T-helper 2 cell treated with Interferon-gamma antibody and Interleukin-4, amounts not matched to agents 5 μg/mL and 100 μg/mL, for 36 hours (primary cell): Measurements from ENCODE around the gene KCNQ1.

Experiments used
- DNase-seq: peaks from one replicate; pipeline ENCODE4 v3.0.0; 2021; ENCODE audit warnings: low spot score
- H3K27ac Mint-ChIP-seq: one replicate; pipeline ENCODE4 v1.8.0; 2021; ENCODE audit warnings: mild to moderate bottlenecking, mixed read lengths
- H3K27me3 Mint-ChIP-seq: one replicate; pipeline ENCODE4 v1.8.0; 2021; ENCODE audit warnings: low read depth, mixed read lengths
- H3K36me3 Mint-ChIP-seq: one replicate; pipeline ENCODE4 v1.8.0; 2021; ENCODE audit warnings: low read depth, mixed read lengths
- H3K4me1 Mint-ChIP-seq: one replicate; pipeline ENCODE4 v1.8.0; 2021; ENCODE audit warnings: low read depth, mixed read lengths
- H3K4me3 Mint-ChIP-seq: one replicate; pipeline ENCODE4 v1.8.0; 2022; ENCODE audit warnings: mild to moderate bottlenecking, moderate library complexity, mixed read lengths
- H3K9me3 Mint-ChIP-seq: one replicate; pipeline ENCODE4 v1.8.0; 2021; ENCODE audit warnings: mixed read lengths

KCNQ1 gene

DNA sequence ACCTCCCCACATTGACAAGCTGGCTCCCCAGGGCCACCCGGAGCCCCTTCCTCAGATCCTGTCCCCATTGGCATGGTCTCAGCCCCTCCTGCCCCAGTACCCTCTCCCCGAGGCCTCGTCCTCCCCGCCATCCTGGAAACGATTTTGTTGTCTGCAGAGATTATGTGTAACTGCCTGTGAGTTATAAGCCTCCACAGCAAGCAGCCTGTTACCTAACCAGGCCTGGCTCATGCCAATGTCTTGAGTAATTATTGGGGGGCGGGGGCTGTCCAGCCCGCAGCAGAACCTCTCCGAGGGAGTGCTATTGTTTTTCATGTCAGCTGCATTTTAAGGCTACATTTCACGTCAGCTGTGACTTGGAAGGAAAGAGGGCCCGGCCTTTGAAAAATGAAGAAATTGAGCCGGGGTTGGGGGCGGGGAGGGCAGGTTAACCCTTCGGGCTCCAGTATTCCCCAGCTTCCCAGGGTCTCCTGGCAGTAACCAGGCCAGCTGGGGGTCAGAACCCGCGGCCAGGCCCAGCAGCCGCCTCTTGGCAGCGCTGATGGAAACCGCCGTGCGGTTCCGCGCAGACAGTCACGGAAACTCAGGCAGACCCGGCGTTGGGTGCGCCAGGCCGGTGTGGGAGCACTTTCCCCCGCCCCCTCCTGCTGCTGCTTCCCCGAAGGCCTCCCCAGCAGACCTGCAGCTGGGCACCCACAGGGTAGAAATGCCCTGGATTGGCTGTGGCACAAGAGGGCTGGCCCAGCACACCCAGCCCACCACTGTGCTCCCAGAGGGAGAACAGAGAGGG lies 381.3 kb downstream of the KCNQ1 start:
- Mint-ChIP-seq H3K27ac (no peak overlapping the region), H3K9me3 (peaks cover 43% of the 10 kb centered on the region), H3K36me3 (no peaks in the 10 kb centered on the region), H3K27me3 (no peaks in the 10 kb centered on the region), H3K4me3 (no peak overlapping the region), H3K4me1 (no peaks in the 10 kb centered on the region)
- no peak for DNase-seq

DNA sequence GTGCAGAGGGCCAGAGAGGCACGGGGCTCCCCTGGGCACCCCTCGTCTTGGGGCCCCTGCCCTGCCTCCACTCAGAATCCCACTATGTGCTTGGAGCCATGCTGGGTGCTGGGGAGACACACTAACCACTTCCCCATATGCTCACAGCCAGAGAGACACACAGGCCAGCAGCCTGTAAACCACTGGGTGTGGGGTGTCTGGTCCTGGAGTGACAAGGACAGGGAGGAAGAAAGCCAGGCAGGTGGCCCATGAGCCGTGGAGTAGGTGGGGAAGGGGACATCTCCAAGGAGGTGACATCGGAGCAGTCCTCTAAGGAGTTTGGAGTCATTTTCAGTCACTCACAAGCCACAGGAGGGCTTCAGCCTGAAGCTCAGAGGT lies 381.9 kb downstream of the KCNQ1 start:
- Mint-ChIP-seq H3K4me1 (no peaks in the 10 kb centered on the region), H3K27ac (no peak overlapping the region), H3K27me3 (no peaks in the 10 kb centered on the region), H3K9me3 (peaks cover 40% of the 10 kb centered on the region), H3K4me3 (no peak overlapping the region), H3K36me3 (no peaks in the 10 kb centered on the region)
- no peak for DNase-seq

DNA sequence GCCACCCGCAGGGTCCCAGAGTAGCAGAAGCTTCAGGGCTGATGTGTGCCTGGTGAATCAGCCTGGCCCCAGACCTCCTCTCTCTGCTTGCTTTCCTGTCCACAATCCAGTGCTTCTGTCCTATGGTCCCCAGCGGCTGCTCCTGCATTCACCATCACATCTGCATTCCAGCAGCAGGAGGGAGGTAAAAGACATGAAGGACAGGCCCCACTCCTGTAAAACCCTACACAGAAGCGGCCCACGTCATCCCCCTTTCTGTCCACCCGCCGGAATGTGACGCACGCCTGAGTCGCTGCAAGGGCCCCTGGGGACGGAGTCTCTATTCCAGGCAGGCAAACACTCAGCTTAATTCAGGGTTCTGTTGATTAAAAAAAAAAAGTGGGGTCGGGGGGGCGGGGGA lies 382.4 kb downstream of the KCNQ1 start:
- no peaks in the 10 kb centered on the region for H3K4me1 Mint-ChIP-seq
- H3K9me3 Mint-ChIP-seq: peaks cover 34% of the 10 kb centered on the region
- no peak for DNase-seq
- no peaks in the 10 kb centered on the region for H3K27me3 Mint-ChIP-seq
- H3K27ac Mint-ChIP-seq: no peak overlapping the region
- no peaks in the 10 kb centered on the region for H3K36me3 Mint-ChIP-seq
- H3K4me3 Mint-ChIP-seq: no peak overlapping the region

DNA sequence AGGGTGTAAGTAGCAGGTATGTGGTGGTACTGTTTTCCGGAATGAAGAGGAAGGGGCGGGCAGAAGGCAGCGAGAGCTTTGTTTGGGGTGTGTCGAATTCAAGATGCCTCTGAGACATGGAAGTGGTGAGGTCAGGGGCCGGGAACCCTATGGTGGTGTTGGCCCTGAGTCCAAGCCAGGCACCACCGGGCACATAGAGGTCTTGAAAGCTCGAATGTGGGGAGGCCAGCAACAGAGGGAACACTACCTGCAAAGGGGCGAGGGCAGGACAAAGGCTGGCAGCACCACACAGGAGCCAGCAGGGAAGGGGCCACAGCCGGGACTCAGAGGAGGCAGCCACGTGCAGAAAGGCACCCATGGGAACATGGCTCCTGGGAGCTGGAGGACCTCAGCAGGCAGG lies 383.0 kb downstream of the KCNQ1 start:
- H3K27me3 Mint-ChIP-seq: no peaks in the 10 kb centered on the region
- DNase-seq: no peak
- no peak overlapping the region for H3K27ac Mint-ChIP-seq
- no peak overlapping the region for H3K4me3 Mint-ChIP-seq
- peaks cover 29% of the 10 kb centered on the region for H3K9me3 Mint-ChIP-seq
- H3K36me3 Mint-ChIP-seq: no peaks in the 10 kb centered on the region
- no peaks in the 10 kb centered on the region for H3K4me1 Mint-ChIP-seq

DNA sequence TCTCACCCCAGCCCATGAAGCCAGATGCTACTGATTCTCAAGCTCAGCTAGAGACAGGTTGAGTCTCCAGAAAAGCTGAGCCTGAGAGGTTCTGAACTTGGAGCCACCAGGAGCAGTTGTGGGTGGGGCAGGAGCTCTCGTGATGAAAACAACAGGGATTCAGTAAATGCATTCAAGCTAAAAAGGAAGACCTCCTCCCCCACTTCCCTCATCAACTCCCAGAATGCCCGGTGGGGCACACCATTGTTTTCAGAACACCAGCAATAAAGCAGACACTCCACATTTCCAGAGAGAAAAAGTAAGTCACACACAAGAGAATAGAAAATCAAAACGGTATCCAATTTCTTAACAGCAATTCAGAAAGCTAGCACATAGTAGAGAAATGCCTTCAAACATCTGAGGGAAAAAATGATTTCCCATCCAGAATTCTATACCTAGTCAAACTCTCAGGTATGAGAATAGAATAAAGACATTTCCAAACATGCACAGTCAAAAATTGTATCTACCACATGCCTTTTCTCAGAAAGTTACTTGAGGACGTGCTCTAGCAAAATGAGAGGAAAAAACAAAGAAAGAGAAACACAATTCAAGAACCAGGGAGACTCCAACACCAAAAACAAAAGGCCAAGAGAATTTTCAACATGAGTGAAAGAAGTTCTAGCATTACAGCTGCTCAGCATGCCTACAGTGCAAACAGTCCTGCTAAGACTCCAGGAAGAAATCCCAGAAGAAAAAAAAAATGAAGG lies 383.9 kb downstream of the KCNQ1 start:
- Mint-ChIP-seq H3K27me3 (no peaks in the 10 kb centered on the region), H3K9me3 (peaks cover 19% of the 10 kb centered on the region), H3K4me1 (no peaks in the 10 kb centered on the region), H3K36me3 (no peaks in the 10 kb centered on the region), H3K27ac (peak overlapping the region; percentile 21), H3K4me3 (no peak overlapping the region)
- DNase-seq: no peak

DNA sequence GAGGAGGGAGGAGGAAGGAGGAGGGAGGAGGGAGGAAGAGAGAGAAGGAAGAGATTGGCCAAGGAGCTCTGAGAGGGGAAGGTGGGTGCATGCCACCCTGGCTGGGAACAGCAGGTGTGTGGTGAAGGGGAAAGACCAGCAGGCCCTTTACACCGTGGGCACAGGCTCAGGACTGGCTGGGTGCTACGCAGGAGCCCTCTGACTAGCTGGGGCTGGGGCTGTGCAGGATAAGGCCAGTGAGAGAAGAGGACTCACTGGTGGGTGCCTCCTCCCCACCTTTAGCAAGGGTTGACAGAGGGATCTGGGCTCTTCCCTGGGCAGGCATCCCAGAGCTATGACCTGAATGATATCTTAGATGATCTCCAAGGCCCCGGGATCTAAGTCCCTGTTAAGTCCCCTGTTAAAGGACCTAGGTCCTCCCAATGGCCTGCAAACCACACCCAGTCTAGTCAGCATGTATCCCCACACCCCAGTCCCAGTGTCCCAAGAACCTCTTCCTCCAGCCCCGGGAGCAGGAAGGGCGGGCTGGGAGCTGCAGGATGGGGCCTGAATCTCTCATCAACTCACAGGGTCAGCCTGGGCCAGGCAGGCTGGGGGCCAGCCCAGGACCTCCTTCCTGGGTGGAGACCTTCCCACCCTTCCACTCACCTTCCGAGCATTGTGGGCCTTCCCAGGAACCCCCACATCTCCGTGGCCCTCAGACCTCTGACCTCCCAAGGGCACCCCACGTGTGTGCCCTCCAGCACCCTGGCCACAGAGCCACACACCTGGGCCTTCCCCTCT lies 385.4 kb downstream of the KCNQ1 start:
- H3K27me3 Mint-ChIP-seq: no peaks in the 10 kb centered on the region
- H3K4me1 Mint-ChIP-seq: no peaks in the 10 kb centered on the region
- H3K4me3 Mint-ChIP-seq: no peak overlapping the region
- H3K36me3 Mint-ChIP-seq: no peaks in the 10 kb centered on the region
- no peak for DNase-seq
- H3K27ac Mint-ChIP-seq: no peak overlapping the region
- peaks cover 17% of the 10 kb centered on the region for H3K9me3 Mint-ChIP-seq

DNA sequence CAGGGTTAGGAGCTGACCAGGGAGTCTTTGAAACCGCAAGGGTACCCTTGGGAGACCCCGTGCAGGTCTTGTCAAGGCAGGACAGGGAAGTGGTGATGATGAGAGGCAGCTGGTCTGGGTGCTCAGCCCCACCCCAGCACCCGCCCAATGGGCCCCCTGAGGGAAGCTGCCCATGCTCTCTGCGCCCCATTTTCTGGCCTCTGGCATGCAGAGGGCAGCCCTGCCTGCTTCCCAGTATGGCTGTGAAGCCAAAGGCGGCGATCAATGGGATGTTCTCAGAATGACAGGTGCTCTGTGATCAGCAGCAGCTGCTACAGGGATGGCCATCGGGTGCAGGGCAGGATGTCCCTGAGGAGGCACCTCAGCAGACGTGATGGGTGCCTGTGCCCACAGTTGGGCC lies 386.1 kb downstream of the KCNQ1 start:
- H3K4me3 Mint-ChIP-seq: no peak overlapping the region
- DNase-seq: no peak
- H3K9me3 Mint-ChIP-seq: peaks cover 17% of the 10 kb centered on the region
- H3K36me3 Mint-ChIP-seq: no peaks in the 10 kb centered on the region
- no peaks in the 10 kb centered on the region for H3K4me1 Mint-ChIP-seq
- H3K27ac Mint-ChIP-seq: no peak overlapping the region
- no peaks in the 10 kb centered on the region for H3K27me3 Mint-ChIP-seq

DNA sequence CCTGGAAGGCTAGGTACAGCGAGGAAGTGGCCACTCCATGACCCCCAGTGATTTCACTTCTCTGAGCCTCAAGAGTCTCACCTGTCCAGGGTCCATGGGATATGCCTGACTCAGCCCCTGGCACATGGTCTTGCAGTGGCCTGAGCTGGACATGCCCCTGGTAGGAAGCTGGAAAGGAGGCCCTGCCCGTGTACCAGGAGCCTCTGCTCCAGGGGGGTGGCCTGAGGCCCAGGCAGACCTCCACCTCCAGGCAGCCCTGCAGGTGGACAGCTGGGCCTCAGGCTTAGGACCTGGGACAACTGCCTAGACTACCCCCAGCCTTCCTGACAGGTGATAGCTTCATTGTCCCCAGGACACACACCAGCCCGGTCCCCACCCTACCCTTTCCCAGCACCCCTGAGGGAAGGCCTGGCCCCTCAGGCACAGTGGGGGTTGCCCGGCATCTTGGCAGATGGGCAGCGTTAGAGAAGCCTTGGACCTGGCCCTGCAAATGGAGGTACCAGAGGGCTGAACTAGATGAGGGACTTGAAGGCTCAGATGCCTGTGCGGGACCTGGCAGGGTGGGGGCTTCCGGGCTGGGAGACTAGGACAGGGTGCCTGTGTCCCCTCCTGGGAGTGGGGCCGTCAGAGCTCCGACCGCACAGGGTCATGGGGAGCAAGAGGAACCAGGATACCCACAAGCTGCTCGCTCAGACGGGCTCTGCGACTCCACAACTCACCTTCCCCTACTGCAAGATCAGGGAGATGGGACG lies 387.1 kb downstream of the KCNQ1 start:
- Mint-ChIP-seq H3K36me3 (no peaks in the 10 kb centered on the region), H3K4me1 (no peaks in the 10 kb centered on the region), H3K4me3 (no peak overlapping the region), H3K9me3 (peaks cover 17% of the 10 kb centered on the region), H3K27ac (no peak overlapping the region), H3K27me3 (no peaks in the 10 kb centered on the region)
- no peak for DNase-seq

DNA sequence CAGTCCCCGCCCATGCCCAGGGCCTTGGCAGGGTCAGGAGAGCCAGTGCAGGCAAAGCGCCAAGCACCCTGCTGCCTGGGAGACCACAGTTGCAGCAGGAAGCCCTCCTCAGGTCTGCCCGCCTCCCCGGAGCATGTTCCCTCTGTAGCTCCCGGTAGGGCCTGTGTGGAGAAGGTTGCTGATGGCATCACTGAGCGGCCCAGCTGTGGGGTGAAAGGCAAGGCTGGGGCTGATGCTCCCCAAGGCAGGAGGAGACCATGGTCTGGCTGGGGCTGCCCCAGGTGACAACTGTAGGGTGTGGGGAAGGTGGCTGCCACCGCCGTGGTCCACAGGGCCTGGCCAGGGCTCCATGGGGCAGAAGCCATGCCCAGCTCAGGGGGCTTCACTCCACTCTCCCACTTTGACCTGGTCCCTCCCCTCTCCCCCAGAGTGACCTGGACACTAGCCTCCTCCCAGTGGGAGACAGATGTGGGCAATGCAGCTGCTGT lies 387.8 kb downstream of the KCNQ1 start:
- DNase-seq: no peak
- Mint-ChIP-seq H3K4me1 (no peaks in the 10 kb centered on the region), H3K9me3 (peaks cover 17% of the 10 kb centered on the region), H3K36me3 (no peaks in the 10 kb centered on the region), H3K27me3 (no peaks in the 10 kb centered on the region), H3K27ac (no peak overlapping the region), H3K4me3 (no peak overlapping the region)

DNA sequence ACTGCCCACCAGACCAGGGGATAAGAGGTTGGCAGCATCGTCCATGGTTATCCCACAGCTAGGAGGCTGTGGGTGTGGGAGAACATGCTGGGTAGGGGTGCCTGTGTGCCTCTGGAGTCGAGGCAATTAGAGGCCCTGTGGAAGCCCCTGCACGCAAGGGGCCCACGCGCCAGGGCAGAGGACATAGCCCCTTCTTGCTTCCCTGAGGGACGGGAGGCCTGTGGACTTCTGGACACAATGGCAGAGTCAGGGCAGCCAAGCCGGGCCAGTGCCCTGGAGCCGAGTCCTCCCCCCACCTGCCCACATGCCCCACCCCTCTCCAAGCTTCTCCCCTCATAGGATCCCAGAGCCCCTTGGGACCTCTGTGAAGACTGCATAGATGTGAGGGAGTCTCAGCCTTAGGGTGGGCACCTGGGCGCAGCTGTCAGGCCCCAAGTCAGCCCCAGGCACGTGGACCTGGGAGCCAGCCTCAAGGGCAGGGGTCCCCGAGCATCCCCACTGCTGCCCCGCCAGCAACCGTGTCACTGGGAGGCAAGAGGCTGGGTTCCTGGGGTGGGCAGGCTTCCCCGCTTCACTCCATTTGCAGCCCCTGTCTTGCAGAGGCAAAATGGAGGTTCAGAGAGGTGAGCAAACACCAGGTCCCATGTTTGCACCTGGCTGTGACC lies 388.4 kb downstream of the KCNQ1 start:
- H3K27me3 Mint-ChIP-seq: no peaks in the 10 kb centered on the region
- DNase-seq: no peak
- no peaks in the 10 kb centered on the region for H3K4me1 Mint-ChIP-seq
- H3K9me3 Mint-ChIP-seq: peaks cover 15% of the 10 kb centered on the region
- H3K4me3 Mint-ChIP-seq: no peak overlapping the region
- no peak overlapping the region for H3K27ac Mint-ChIP-seq
- no peaks in the 10 kb centered on the region for H3K36me3 Mint-ChIP-seq

DNA sequence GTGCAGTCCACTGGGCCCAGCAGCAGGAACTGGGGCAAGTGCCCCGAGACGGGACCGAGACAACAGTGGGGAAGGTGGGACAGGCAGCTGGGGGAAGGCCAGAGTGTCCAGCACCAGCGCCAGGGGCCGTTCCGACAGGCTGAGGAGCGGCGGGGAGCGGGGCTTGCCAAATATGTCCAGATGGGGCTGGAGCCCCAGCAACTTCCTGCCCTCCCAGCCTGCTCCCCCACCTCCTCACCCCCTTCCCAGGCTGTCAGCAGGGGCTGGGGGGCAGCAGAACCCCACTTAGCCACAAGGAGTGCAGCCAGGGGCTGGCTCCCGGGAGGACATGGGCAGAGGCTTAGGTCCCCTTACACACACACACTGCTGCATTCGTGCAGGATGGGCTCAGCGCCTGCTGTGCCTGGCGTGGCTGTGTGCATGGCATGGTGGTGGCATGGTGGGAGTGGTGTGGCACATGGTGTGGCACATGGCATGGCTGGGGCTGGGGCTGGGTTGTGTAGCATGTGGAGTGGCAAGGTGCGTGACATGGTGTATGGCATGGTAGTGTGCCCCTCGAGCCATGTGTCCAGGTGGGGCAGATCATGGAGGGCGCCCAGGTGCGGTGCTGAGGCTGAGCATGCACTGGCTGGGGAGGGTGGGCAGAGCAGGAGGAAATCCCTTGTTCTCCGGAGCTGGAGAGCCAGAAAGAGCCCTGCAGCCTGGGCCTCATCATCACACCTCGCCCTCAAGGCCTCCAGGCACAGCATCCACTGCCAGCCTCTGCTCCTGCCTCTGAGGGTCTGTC lies 389.1 kb downstream of the KCNQ1 start:
- no peaks in the 10 kb centered on the region for H3K27me3 Mint-ChIP-seq
- peaks cover 8% of the 10 kb centered on the region for H3K9me3 Mint-ChIP-seq
- H3K27ac Mint-ChIP-seq: no peak overlapping the region
- no peaks in the 10 kb centered on the region for H3K4me1 Mint-ChIP-seq
- no peak overlapping the region for H3K4me3 Mint-ChIP-seq
- no peaks in the 10 kb centered on the region for H3K36me3 Mint-ChIP-seq
- DNase-seq: no peak

DNA sequence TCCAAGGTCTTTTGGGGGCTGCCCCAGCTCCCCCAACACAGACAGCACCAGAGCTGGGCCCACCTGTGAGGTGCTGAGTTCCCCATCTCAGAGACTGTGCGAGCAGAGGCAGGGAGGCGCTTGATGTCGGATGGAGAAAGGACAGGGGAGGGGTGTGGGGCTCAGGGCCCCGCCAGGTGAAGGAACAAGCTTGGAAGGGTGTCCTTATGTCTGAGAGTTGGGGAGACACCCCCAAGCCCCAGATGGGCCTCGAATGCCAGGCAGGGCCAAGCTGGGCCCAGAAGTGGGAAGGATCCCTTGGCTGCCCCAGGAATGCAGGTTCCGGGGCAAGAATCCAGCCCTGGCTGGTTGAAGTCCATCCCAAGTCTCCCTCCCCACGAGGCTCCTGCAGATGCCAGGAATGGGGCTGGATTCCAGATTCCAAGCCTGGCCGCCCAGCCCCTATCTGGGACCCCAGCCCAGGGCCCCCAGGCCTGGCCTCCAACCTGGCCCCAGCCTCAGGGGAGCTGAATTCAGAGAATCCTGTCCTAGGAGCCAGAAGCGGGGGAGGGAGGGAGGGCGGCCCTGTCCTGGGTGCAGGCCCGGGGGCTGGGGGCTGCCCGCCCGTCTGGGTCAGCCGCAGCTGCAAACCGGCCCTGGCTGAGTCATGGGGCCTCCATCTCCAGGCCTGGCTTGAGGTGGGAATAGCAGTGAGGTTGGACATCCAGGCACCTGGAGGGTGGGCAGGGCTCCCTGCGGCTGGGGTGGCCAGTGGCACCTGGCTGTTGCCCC lies 389.9 kb downstream of the KCNQ1 start:
- no peaks in the 10 kb centered on the region for H3K36me3 Mint-ChIP-seq
- H3K27me3 Mint-ChIP-seq: no peaks in the 10 kb centered on the region
- H3K4me3 Mint-ChIP-seq: no peak overlapping the region
- no peak for DNase-seq
- no peak overlapping the region for H3K27ac Mint-ChIP-seq
- no peaks in the 10 kb centered on the region for H3K4me1 Mint-ChIP-seq
- peaks cover under 1% of the 10 kb centered on the region for H3K9me3 Mint-ChIP-seq
